G401.6 (cell line): Measurements from ENCODE around the gene EMILIN2.

ENCODE experiments used
- FAIRE-seq: peaks from 2 replicates; lab custom pipeline; 2012; peaks lifted over from hg19 to GRCh38; lab: Jason Lieb, UNC

EMILIN2 gene

DNA sequence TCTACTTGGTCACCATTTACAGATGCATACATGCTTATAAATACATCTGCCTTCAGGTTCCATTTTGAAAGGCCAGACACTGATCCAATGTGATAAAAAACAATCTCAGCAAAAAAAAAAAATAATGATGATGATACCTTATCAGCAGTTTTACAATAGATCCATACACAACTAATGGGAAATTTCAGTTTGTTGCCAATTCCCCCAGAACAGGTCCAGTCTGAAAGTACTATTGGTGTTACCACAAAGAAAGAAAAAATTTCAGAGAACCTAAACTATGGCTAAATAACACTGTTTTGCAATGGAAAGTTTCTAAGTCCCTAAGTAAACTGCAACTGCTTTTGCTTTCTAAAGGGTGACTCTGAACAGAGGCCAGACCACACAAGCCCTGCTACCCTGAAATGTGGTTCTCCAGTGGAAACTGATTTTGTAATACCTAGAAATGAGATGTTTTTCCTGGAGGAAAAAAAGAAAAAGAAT lies 112.1 kb downstream of the EMILIN2 start:
- FAIRE-seq, result no peak

GRCh38 chr18:2959341-2959740 lies 112.5 kb downstream of the EMILIN2 start:
- FAIRE-seq, result no peak

- no peak for FAIRE-seq
These were observed 114.3 kb downstream of the EMILIN2 start for GRCh38 chr18:2960983-2961696.

- no peak for FAIRE-seq
These were observed 115.0 kb downstream of the EMILIN2 start for GRCh38 chr18:2961821-2962220.

DNA sequence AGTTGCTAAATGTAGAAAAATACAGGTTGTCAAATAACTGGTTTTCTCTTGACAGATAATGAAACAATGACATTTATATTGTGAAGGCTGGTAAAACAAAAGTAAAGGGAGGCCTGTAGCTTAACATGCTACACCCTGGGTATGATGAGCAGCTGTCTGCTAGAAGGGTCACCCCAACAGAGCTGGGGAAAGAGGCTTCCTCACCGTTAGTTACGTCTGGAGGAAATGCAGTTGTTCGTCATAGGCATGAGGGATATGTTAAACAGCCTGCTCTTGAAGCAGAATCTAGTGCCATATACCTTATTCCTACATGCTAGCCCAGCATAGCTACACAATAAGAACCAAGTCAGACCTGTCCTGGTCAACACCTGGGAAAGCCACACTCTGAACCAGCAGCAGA lies 116.2 kb downstream of the EMILIN2 start:
- FAIRE-seq, result no peak

GRCh38 chr18:2964361-2965010 lies 117.7 kb downstream of the EMILIN2 start:
- no peak for FAIRE-seq
